ENCODE data around the gene NFATC4. TPM values are rescaled to one million over a fixed set of nuclear protein-coding genes. Genes with fewer than 3 reads are reported as not detected.
A peak's percentile ranks its signal among the peaks of the same experiment; 100 is the strongest.

The NFATC4 gene
- total and polyA plus RNA-seq, 5 donors from 2014 or later = not detected

DNA sequence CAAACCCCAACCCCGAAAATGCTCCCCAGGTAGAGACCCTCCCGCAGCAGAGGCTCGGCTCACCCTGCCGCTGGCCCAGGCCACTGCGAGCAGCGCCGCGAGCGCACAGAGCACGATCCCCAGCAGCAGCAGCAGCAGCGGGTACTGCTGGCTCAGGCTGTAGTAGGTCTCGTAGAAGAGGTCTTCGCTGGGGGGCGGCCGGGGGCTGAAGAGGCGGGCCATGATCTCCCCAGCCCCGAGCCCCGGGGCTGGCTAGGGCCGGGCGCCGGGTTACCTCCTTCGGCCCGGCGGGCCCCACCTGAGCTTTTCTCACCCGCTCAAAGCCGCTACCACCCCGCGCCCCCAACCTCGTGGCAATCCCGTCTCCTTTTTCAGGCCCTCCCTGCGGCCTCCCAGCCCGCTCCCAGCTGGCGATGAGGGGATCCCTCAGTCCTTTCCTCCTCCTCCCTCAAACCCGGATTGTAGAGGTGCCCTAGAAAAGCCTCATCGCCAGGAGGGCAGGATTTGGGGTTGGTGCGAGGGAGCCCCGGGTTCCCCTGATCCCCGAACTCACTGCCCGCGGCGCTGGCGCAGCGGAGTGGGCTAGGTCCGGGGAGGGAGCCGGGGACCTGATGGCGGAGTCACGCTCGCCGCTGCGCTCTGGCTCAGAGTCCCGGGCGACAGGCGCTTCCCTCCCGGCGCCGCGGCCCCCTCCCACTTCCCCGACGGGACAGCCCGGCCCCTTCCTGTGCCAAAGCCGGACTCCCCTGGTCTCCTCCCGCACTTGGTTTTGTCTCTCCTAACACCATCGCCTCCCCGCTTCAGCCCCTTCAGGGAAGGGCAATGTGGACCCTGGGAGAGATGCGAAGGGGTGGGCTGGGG lies 33.3 kb upstream of the NFATC4 start, which contains the start of gene ADCY4:
Gene ADCY4 (minus strand): TSS at position 641 of the 861 bp plus-strand sequence. CDS start 419 bp downstream, at position 222.
- Mint-ChIP-seq H3K4me3 (peak within 1 kb of the TSS; percentile 48 to 90 (median 82)), H3K9me3 (peaks cover 0 to 2% (median 0%) of the 10 kb centered on the region in 7 donors), H3K4me1 (peaks cover 6 to 70% (median 31%) of the 10 kb centered on the region in 4 donors), H3K27ac (peak within 1 kb of the TSS in 1 of 3 donors; percentile 14), H3K27me3 (peaks cover 45% of the 10 kb centered on the region), H3K36me3 (peaks cover 25% of the 10 kb centered on the region)
- ATAC-seq (ENCODE audit: low read depth in 2 of 2) (peak in 1 of 2 donors; percentile 15), DNase-seq (peak in 1 of 3 donors; percentile 26)
- Histone ChIP-seq H3K27ac (ENCODE audit: insufficient read depth, low read length, poor library complexity, severe bottlenecking) (no peak within 1 kb of the TSS), H3K27me3 (ENCODE audit: control insufficient read depth, insufficient read depth, low read length) (peaks cover 4% of the 10 kb centered on the region), H3K4me1 (ENCODE audit: control insufficient read depth, insufficient read depth, low read length, poor library complexity, severe bottlenecking) (peaks cover 51% of the 10 kb centered on the region), H3K4me3 (ENCODE audit: low read depth, low read length) (peak within 1 kb of the TSS; percentile 44), H3K36me3 (ENCODE audit: control insufficient read depth, insufficient read depth, low read length) (peaks cover 18% of the 10 kb centered on the region), H3K9me3 (ENCODE audit: control insufficient read depth in 2 of 2, low read length in 2 of 2) (no peaks in the 10 kb centered on the region)

DNA sequence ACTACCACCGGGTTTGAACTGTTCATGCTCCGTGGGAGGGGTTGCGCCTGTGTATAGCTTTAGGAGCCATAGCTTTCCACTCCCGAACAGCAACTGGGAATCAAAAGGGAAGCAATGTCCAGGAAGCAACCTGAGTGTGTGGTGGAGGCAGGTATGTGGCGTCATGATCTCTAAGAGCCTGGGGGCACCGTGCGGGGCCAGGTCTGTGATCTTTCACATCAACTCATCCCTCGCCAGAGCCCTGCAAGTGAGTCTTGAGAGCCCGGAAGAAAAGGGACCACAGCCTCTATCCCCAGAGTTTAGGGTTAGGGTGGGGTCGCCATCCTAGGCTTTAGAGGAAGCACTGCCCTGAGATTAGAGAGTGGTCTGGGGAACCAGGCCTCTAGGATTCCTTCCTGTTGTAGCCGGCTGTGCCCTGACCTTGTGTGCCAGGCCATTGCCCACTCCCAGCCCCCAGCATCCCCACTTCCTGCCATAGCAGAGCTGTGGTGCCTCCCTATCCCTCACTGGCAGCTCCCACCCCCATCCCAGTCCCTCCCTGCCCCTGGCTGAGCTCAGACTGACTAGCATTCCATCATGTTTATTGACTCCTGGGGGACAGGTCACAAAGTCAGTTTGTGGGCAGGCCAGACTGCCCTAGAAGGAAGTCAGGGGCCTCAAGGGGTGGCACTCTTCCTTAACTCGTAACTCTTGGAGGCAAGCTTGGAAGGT lies 32.4 kb upstream of the NFATC4 start:
- Histone ChIP-seq H3K27me3 (ENCODE audit: control insufficient read depth, insufficient read depth, low read length) (peaks cover 4% of the 10 kb centered on the region), H3K27ac (ENCODE audit: insufficient read depth, low read length, poor library complexity, severe bottlenecking) (no peak overlapping the region), H3K36me3 (ENCODE audit: control insufficient read depth, insufficient read depth, low read length) (peaks cover 18% of the 10 kb centered on the region), H3K9me3 (ENCODE audit: control insufficient read depth in 2 of 2, low read length in 2 of 2) (no peaks in the 10 kb centered on the region), H3K4me3 (ENCODE audit: low read depth, low read length) (no peak overlapping the region), H3K4me1 (ENCODE audit: control insufficient read depth, insufficient read depth, low read length, poor library complexity, severe bottlenecking) (peaks cover 56% of the 10 kb centered on the region)
- Mint-ChIP-seq H3K9me3 (peaks cover 0 to 2% (median 0%) of the 10 kb centered on the region in 7 donors), H3K36me3 (peaks cover 25% of the 10 kb centered on the region), H3K4me1 (peaks cover 6 to 74% (median 35%) of the 10 kb centered on the region in 4 donors), H3K27me3 (peaks cover 51% of the 10 kb centered on the region), H3K4me3 (peak overlapping the region; percentile 44 to 86 (median 64)), H3K27ac (no peak overlapping the region)
- DNase-seq (no peak), ATAC-seq (ENCODE audit: low read depth in 2 of 2) (no peak)

DNA sequence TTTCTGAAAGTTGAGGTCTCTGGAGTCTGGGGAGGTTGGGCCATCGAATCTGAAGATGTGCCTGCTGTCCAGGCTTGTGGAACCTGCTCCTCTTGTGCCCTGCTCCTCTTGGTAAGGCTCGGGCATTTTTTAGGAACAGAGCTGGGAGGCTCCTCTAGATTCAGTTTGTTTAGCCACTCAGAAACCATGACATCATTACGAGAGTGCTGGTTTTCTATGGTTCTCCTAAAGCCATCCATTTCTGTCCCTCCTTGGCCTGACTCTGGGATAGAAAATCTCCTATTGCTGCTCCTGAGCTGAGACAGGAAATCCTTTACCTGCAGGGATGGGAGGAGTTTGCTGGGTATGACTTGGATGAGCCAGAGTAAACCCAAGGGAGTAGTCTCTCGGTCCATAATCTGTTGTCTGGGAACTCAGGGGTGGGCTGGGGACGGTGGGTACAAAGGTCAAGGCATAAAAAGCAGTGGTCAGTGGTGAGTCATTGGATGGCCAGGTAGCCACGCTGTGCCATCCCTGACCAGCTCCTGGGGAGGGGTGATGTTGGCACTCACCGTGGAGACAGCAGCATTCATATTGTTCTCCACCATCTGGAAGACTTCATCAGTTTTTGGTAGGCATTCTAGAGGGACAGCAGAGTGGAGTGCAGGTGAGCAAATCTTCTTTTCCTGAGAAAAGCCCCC lies 30.7 kb upstream of the NFATC4 start:
- H3K27ac ChIP-seq (ENCODE audit: insufficient read depth, low read length, poor library complexity, severe bottlenecking) = no peak overlapping the region
- H3K4me1 ChIP-seq (ENCODE audit: control insufficient read depth, insufficient read depth, low read length, poor library complexity, severe bottlenecking) = peaks cover 48% of the 10 kb centered on the region
- DNase-seq = no peak
- peak overlapping the region in 1 of 3 donors; percentile 63 for H3K27ac Mint-ChIP-seq
- no peak overlapping the region for H3K4me3 ChIP-seq (ENCODE audit: low read depth, low read length)
- no peaks in the 10 kb centered on the region for H3K9me3 ChIP-seq (ENCODE audit: control insufficient read depth in 2 of 2, low read length in 2 of 2)
- H3K9me3 Mint-ChIP-seq = peaks cover 0 to 2% (median 0%) of the 10 kb centered on the region in 7 donors
- H3K36me3 ChIP-seq (ENCODE audit: control insufficient read depth, insufficient read depth, low read length) = peaks cover 18% of the 10 kb centered on the region
- H3K36me3 Mint-ChIP-seq = peaks cover 25% of the 10 kb centered on the region
- H3K27me3 Mint-ChIP-seq = peaks cover 53% of the 10 kb centered on the region
- ATAC-seq (ENCODE audit: low read depth in 2 of 2) = no peak
- H3K27me3 ChIP-seq (ENCODE audit: control insufficient read depth, insufficient read depth, low read length) = peaks cover 4% of the 10 kb centered on the region
- peaks cover 2 to 60% (median 29%) of the 10 kb centered on the region in 4 donors for H3K4me1 Mint-ChIP-seq
- peak overlapping the region; percentile 86 to 98 (median 97) for H3K4me3 Mint-ChIP-seq

DNA sequence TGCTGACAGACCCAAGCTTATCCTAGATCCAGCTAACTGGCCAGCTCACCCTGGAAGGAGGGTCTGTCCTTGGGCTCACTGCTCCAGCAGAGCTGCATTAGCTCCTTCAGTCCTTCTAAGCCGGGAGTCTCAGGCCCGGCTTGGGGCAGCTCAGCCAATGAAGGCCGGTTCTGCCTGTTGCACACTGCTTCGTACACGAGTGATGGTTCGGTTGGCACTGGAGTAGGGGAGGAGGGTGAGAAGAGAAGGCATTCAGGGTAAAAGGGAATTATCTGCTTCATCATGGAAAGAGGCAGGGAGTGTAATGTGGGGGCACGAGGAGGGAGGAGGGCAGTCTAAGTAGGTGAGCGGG lies 30.2 kb upstream of the NFATC4 start:
- Histone ChIP-seq H3K9me3 (ENCODE audit: control insufficient read depth in 2 of 2, low read length in 2 of 2) (no peaks in the 10 kb centered on the region), H3K27ac (ENCODE audit: insufficient read depth, low read length, poor library complexity, severe bottlenecking) (no peak overlapping the region), H3K4me1 (ENCODE audit: control insufficient read depth, insufficient read depth, low read length, poor library complexity, severe bottlenecking) (peaks cover 42% of the 10 kb centered on the region), H3K27me3 (ENCODE audit: control insufficient read depth, insufficient read depth, low read length) (peaks cover 4% of the 10 kb centered on the region), H3K4me3 (ENCODE audit: low read depth, low read length) (no peak overlapping the region), H3K36me3 (ENCODE audit: control insufficient read depth, insufficient read depth, low read length) (peaks cover 18% of the 10 kb centered on the region)
- peaks cover 0 to 56% (median 27%) of the 10 kb centered on the region in 4 donors for H3K4me1 Mint-ChIP-seq
- H3K36me3 Mint-ChIP-seq = peaks cover 25% of the 10 kb centered on the region
- ATAC-seq (ENCODE audit: low read depth in 2 of 2) = no peak
- DNase-seq = no peak
- H3K27ac Mint-ChIP-seq = no peak overlapping the region
- peak overlapping the region; percentile 86 to 98 (median 97) for H3K4me3 Mint-ChIP-seq
- H3K27me3 Mint-ChIP-seq = peaks cover 54% of the 10 kb centered on the region
- peaks cover 0 to 2% (median 0%) of the 10 kb centered on the region in 7 donors for H3K9me3 Mint-ChIP-seq

DNA sequence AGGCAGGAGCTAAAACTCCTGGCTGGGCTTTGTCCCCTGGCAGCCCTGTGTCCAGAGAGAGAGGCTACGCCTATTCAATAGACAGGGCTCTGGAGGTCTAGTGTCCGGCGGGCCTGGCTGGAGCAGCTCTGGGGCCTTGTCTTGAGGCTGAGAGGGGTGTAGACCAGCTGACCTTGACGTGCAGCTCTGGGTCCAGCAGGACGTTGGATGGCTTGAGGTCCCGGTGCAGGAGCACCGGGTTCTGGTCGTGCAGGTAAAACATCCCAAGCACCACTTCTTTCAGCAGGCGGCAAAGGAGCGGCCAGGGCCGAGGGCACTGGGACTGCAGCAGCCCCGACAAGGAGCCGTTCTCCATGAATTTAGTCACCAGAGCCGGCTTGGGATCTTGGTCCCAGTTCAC lies 29.1 kb upstream of the NFATC4 start:
- H3K27me3 ChIP-seq (ENCODE audit: control insufficient read depth, insufficient read depth, low read length) = peaks cover 1% of the 10 kb centered on the region
- Mint-ChIP-seq H3K9me3 (peaks cover 0 to 2% (median 0%) of the 10 kb centered on the region in 7 donors), H3K4me1 (peaks cover 0 to 46% (median 25%) of the 10 kb centered on the region in 4 donors), H3K4me3 (peak overlapping the region; percentile 86 to 98 (median 97)), H3K36me3 (peaks cover 25% of the 10 kb centered on the region), H3K27ac (peak overlapping the region in 2 of 3 donors; percentile 44 to 97), H3K27me3 (peaks cover 54% of the 10 kb centered on the region)
- H3K4me1 ChIP-seq (ENCODE audit: control insufficient read depth, insufficient read depth, low read length, poor library complexity, severe bottlenecking) = peaks cover 32% of the 10 kb centered on the region
- no peaks in the 10 kb centered on the region for H3K9me3 ChIP-seq (ENCODE audit: control insufficient read depth in 2 of 2, low read length in 2 of 2)
- no peak overlapping the region for H3K27ac ChIP-seq (ENCODE audit: insufficient read depth, low read length, poor library complexity, severe bottlenecking)
- no peak for DNase-seq
- H3K4me3 ChIP-seq (ENCODE audit: low read depth, low read length) = peak overlapping the region; percentile 35
- no peak for ATAC-seq (ENCODE audit: low read depth in 2 of 2)
- H3K36me3 ChIP-seq (ENCODE audit: control insufficient read depth, insufficient read depth, low read length) = peaks cover 18% of the 10 kb centered on the region

DNA sequence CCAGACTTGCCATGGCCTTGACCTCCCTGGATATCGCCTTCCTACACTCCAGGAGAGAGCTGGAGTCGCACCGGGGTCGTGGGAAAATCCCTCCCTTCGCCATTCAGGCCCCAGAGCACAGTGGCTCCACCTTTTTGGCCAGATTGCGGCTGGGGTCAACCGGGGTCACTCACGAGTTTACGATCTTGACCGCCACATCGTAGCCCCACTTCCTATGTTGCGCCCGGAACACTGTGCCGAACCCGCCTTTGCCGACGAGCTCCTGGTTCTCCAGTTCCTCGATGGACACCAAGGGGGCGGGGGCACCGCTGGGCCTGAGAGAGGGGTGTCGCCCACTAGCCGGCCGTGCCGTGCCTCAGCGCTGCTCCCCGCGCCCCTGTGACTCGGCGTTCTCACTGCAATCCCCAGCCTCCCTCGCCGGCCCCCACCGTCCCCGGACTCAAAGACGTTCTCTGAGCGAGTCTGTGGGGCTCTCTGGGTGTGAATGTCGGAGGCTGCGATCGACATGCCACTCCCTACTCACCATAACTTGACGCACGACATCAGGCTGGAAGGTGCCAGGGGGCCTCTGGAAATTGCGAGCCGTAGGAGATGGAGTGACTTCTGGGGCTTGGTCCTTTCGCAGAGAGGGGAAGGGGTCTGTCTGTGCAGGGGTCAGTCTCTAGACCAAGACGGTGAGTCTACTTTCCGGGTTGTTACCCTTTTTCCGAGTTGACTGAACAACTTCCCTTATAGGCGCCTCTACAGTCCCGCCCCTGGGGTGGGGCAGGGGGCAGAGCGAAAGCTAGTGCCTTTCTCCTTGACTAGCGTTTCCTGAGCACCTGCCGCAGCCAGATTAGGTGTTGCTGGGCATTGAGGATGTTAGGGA lies 28.5 kb upstream of the NFATC4 start, which contains the start of gene RIPK3:
Gene RIPK3 (minus strand): TSS at position 708 of the 868 bp plus-strand sequence. CDS start 165 bp downstream, at position 543.
- H3K36me3 Mint-ChIP-seq = peaks cover 25% of the 10 kb centered on the region
- DNase-seq (peak; percentile 56 to 84 (median 70)), ATAC-seq (ENCODE audit: low read depth in 2 of 2) (peak; percentile 93 to 96)
- Histone ChIP-seq H3K27ac (ENCODE audit: insufficient read depth, low read length, poor library complexity, severe bottlenecking) (peak within 1 kb of the TSS; percentile 66), H3K9me3 (ENCODE audit: control insufficient read depth in 2 of 2, low read length in 2 of 2) (no peaks in the 10 kb centered on the region), H3K4me3 (ENCODE audit: low read depth, low read length) (peak within 1 kb of the TSS; percentile 93), H3K27me3 (ENCODE audit: control insufficient read depth, insufficient read depth, low read length) (no peaks in the 10 kb centered on the region), H3K4me1 (ENCODE audit: control insufficient read depth, insufficient read depth, low read length, poor library complexity, severe bottlenecking) (peaks cover 25% of the 10 kb centered on the region), H3K36me3 (ENCODE audit: control insufficient read depth, insufficient read depth, low read length) (peaks cover 18% of the 10 kb centered on the region)
- peaks cover 0 to 40% (median 25%) of the 10 kb centered on the region in 4 donors for H3K4me1 Mint-ChIP-seq
- H3K27ac Mint-ChIP-seq = peak within 1 kb of the TSS; percentile 86 to 97 (median 91)
- H3K9me3 Mint-ChIP-seq = peaks cover 0 to 2% (median 0%) of the 10 kb centered on the region in 7 donors
- peak within 1 kb of the TSS; percentile 94 to 98 (median 97) for H3K4me3 Mint-ChIP-seq
- peaks cover 51% of the 10 kb centered on the region for H3K27me3 Mint-ChIP-seq
